IMR-90 (cell line): Measurements from ENCODE around the gene IRS2. TPM values are rescaled to one million over a fixed set of nuclear protein-coding genes. Genes with fewer than 3 reads are reported as not detected.

Experiments
- ATAC-seq: fragments of 200-7000 bp; cut with Tn5 transposase; 2 replicates; pipeline ENCODE4 v1.9.1; 2020; ENCODE audit warnings: low read depth, mild to moderate bottlenecking, moderate library complexity
- BruUV-seq: library from RNA; stranded (reverse); fragments of 400-500 nt; replicated peaks from 2 replicates; lab custom pipeline; 2021; lab: Mats Ljungman, UMichigan
- CTCF ChIA-PET: fragments of 300-600 bp; formaldehyde crosslinking; extraction: SDS; loops from one replicate; lab custom pipeline; 2021; ENCODE audit warnings: antibody characterized with exemption; lab: Yijun Ruan, JAX
- POLR2A ChIA-PET: fragments of 300-600 bp; sonication (Branson Sonifier 250); formaldehyde crosslinking; loops from one replicate; lab custom pipeline; 2022; ENCODE audit warnings: antibody characterized with exemption; ENCODE audit not compliant: unreplicated experiment; lab: Charles Lee
- DNase-seq: peaks from one replicate; pipeline ENCODE4 v3.0.0; 2013
- H2AFZ ChIP-seq: replicated peaks from 2 replicates; pipeline ENCODE3; 2013; ENCODE audit warnings: low read length, mild to moderate bottlenecking; ENCODE audit not compliant: poor library complexity
- H2AK5ac ChIP-seq: 2 replicates; pipeline ENCODE4 v1.6.1; 2013; ENCODE audit warnings: low read depth, low read length, inconsistent platforms
- H2AK9ac ChIP-seq: replicated peaks from 2 replicates; pipeline ENCODE3; 2013; ENCODE audit warnings: mild to moderate bottlenecking, low read depth, low read length, moderate library complexity; ENCODE audit not compliant: poor library complexity
- H2BK120ac ChIP-seq: 2 replicates; pipeline ENCODE4 v1.6.1; 2013; ENCODE audit warnings: low read depth, low read length, inconsistent platforms
- H2BK15ac ChIP-seq: 3 replicates; pipeline ENCODE4 v1.6.1; 2013; ENCODE audit warnings: low read depth, low read length, inconsistent platforms
- H2BK20ac ChIP-seq: 2 replicates; pipeline ENCODE4 v1.6.1; 2013; ENCODE audit warnings: low read depth, mild to moderate bottlenecking, inconsistent platforms, low read length, moderate library complexity
- H2BK5ac ChIP-seq: 2 replicates; pipeline ENCODE4 v1.6.1; 2013; ENCODE audit warnings: mild to moderate bottlenecking, low read depth, low read length, inconsistent platforms; ENCODE audit not compliant: poor library complexity, severe bottlenecking
- H3K14ac ChIP-seq: replicated peaks from 2 replicates; pipeline ENCODE4 v1.6.1; 2013; ENCODE audit warnings: low read depth, low read length, inconsistent platforms
- H3K18ac ChIP-seq: 2 replicates; pipeline ENCODE4 v1.6.1; 2013; ENCODE audit warnings: low read depth, low read length, control low read depth
- H3K23ac ChIP-seq: 2 replicates; pipeline ENCODE4 v1.6.1; 2013; ENCODE audit warnings: low read depth, low read length, inconsistent platforms
- H3K27ac ChIP-seq: 2 replicates; pipeline ENCODE4 v1.5.1; 2013; ENCODE audit warnings: mild to moderate bottlenecking, control low read depth, low read length; ENCODE audit not compliant: insufficient read depth
- H3K27me3 ChIP-seq: 2 replicates; pipeline ENCODE4 v1.6.1; 2013; ENCODE audit warnings: low read length; ENCODE audit not compliant: control insufficient read depth, insufficient read depth
- H3K36me3 ChIP-seq: 2 replicates; pipeline ENCODE4 v1.6.1; 2013; ENCODE audit warnings: low read length, mixed read lengths; ENCODE audit not compliant: control insufficient read depth, insufficient read depth
- H3K4ac ChIP-seq: 2 replicates; pipeline ENCODE4 v1.6.1; 2013; ENCODE audit warnings: low read depth, low read length, inconsistent platforms
- H3K4me1 ChIP-seq: 2 replicates; pipeline ENCODE4 v1.6.1; 2013; ENCODE audit warnings: low read length, mixed read lengths; ENCODE audit not compliant: control insufficient read depth, insufficient read depth
- H3K4me2 ChIP-seq: 2 replicates; pipeline ENCODE4 v1.6.1; 2013; ENCODE audit warnings: low read depth, mild to moderate bottlenecking, control low read depth, low read length, moderate library complexity
- H3K4me3 ChIP-seq: 2 replicates; pipeline ENCODE4 v1.5.1; 2013; ENCODE audit warnings: low read depth, mild to moderate bottlenecking, control low read depth, low read length, moderate library complexity; ENCODE audit not compliant: insufficient read depth
- H3K56ac ChIP-seq: 2 replicates; pipeline ENCODE4 v1.6.1; 2013; ENCODE audit warnings: low read length, inconsistent platforms; ENCODE audit not compliant: insufficient read depth; ENCODE audit errors: extremely low read depth
- H3K79me1 ChIP-seq, 2 experiments: 2 replicates each; pipeline ENCODE4 v1.6.1; 2013; ENCODE audit warnings: low read length in 2 of 2, inconsistent platforms in 1 of 2, low read depth in 1 of 2
- H3K9ac ChIP-seq: 2 replicates; pipeline ENCODE4 v1.6.1; 2013; ENCODE audit warnings: low read depth, low read length, control low read depth
- H3K9me1 ChIP-seq: 2 replicates; pipeline ENCODE4 v1.6.1; 2013; ENCODE audit warnings: low read length, inconsistent platforms; ENCODE audit not compliant: insufficient read depth
- H3K9me3 ChIP-seq: 2 replicates; pipeline ENCODE4 v1.6.1; 2013; ENCODE audit warnings: low read length; ENCODE audit not compliant: control insufficient read depth, insufficient read depth
- H4K20me1 ChIP-seq: 2 replicates; pipeline ENCODE4 v1.6.1; 2013; ENCODE audit warnings: low read length, inconsistent platforms; ENCODE audit not compliant: insufficient read depth
- H4K5ac ChIP-seq: 2 replicates; pipeline ENCODE4 v1.6.1; 2013; ENCODE audit warnings: mild to moderate bottlenecking, low read depth, low read length, control low read depth
- H4K8ac ChIP-seq, 2 experiments: 2 replicates each; pipeline ENCODE4 v1.6.1; 2013; ENCODE audit warnings: low read depth in 2 of 2, low read length in 2 of 2, control low read depth in 1 of 2, inconsistent platforms in 1 of 2
- H4K91ac ChIP-seq: 2 replicates; pipeline ENCODE4 v1.6.1; 2013; ENCODE audit warnings: low read depth, low read length, inconsistent platforms; ENCODE audit not compliant: insufficient read depth
- CEBPB ChIP-seq: IDR thresholded peaks from 2 replicates; pipeline ENCODE4 v1.6.1; 2012; ENCODE audit warnings: low read depth, low read length, improper control_type of control experiment
- CHD1 ChIP-seq: IDR thresholded peaks from 2 replicates; pipeline ENCODE4 v1.6.1; 2012; ENCODE audit warnings: low read depth, low read length, improper control_type of control experiment
- FOS ChIP-seq: fragments of 150-350 bp; IDR thresholded peaks from 2 replicates; pipeline ENCODE4 v1.6.1; 2016; ENCODE audit warnings: low read depth, low read length
- RCOR1 ChIP-seq: IDR thresholded peaks from 2 replicates; pipeline ENCODE4 v1.6.1; 2012; ENCODE audit warnings: mild to moderate bottlenecking, low read length, improper control_type of control experiment; ENCODE audit not compliant: insufficient replicate concordance
- SMC3 ChIP-seq: fragments of 150-350 bp; IDR thresholded peaks from 2 replicates; pipeline ENCODE4 v1.6.1; 2016; ENCODE audit warnings: low read depth, mild to moderate bottlenecking, antibody characterized with exemption, low read length, moderate library complexity
- WGBS, 2 experiments: methylation state at CpG; one replicate each; pipeline versions ENCODE4 v1.1.5 to v1.1.7; 2013; ENCODE audit warnings: missing lambda C conversion rate in 2 of 2; ENCODE audit not compliant: insufficient read length in 1 of 2; ENCODE audit errors: extremely low coverage in 2 of 2; 5-methylcytosine and 5-hydroxymethylcytosine counted together
- dilution Hi-C: fragments of 300-500 bp; cut with HindIII; formaldehyde crosslinking; loops from one replicate; pipeline ENCODE4 v1.14.3; 2018; ENCODE audit warnings: low sequenced_read_pairs; ENCODE audit not compliant: unreplicated experiment
- in situ Hi-C: fragments of 300-500 bp; cut with MboI; formaldehyde crosslinking; loops from 3 replicates; pipeline ENCODE4 v1.14.3; 2019; ENCODE audit warnings: low sequenced_read_pairs, inconsistent platforms, mixed read lengths
- intact Hi-C: fragments of 100-400 bp; cut with micrococcal nuclease; formaldehyde crosslinking; loops from 2 replicates; pipeline ENCODE4 v1.10.0; 2022
- polyA plus RNA-seq, 3 experiments: library from polyadenylated mRNA; depleted of rRNA; stranded (reverse); fragments of >200 nt; gene quantifications; 2 replicates each; pipeline ENCODE4 v1.2.3, GENCODE V29; 2012; ENCODE audit warnings: low replicate concordance in 1 of 3
- total RNA-seq: library from RNA; depleted of rRNA; stranded (reverse); fragments of >200 nt; gene quantifications from 2 replicates; pipeline ENCODE4 v1.2.3, GENCODE V29; 2012
- TF ChIP-seq, protein P1 (sequence below): conservative IDR thresholded peaks from 2 replicates; pipeline ENCODE4 v1.5.1; 2012; ENCODE audit warnings: mild to moderate bottlenecking, low read depth, low read length, improper control_type of control experiment
- TF ChIP-seq, protein P2 (sequence below): fragments of 150-350 bp; IDR thresholded peaks from 2 replicates; pipeline ENCODE4 v1.6.1; 2017; ENCODE audit warnings: mild to moderate bottlenecking, antibody characterized with exemption, low read length, low read depth

IRS2 gene
- total and polyA plus RNA-seq, 2 of the 4 experiments (the other 2 are of a cell fraction), result 0.36 to 1.4 TPM

DNA sequence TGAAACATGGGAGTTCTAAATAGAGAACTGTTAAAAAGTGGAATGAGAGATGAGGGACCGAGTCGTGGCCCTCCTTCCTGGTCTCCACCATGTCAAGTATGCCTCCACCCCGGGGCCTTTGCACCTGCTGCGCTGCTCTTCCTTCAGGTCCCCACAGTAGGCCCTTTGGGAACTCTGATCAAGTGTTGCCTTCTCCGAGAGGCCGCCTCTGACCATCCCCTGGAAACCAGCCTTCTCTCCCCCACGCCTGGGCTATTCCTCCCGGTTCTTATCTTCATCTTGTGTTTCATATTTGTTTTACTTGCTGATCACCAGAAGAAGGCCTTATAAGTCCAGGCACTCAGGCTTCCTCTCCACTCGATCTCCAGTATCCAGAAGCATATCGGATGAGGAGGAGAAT lies 40.0 kb downstream of the IRS2 start:
- intact Hi-C loops (loop anchor here (10.0 kb wide), 1 partner anchor 492 kb away; no protein-coding TSS in a partner anchor), in situ Hi-C loops (no loop called here), dilution Hi-C loops (no loop called here)
- Histone ChIP-seq H3K4me3 (no peak overlapping the region), H2BK20ac (no peak overlapping the region), H3K18ac (no peak overlapping the region), H3K4me1 (peaks cover 3% of the 10 kb centered on the region; the same call in 1 of the 2 replicates), H3K23ac (no peak overlapping the region), H2BK120ac (no peak overlapping the region), H3K4me2 (no peak overlapping the region), H3K9me3 (no peaks in the 10 kb centered on the region), H4K91ac (no peak overlapping the region), H4K8ac (no peak overlapping the region), H2AK5ac (no peak overlapping the region), H3K36me3 (no peaks in the 10 kb centered on the region), H2AFZ (no peak overlapping the region), H3K9ac (no peak overlapping the region), H3K56ac (no peak overlapping the region), H3K27ac (no peak overlapping the region), H2BK5ac (no peak overlapping the region), H2BK15ac (no peak overlapping the region), H4K5ac (no peak overlapping the region), H3K9me1 (no peaks in the 10 kb centered on the region), H3K4ac (no peak overlapping the region), H2AK9ac (no peak overlapping the region), H4K20me1 (0 out of 2 replicates have a peak, but pooled peaks cover 3% of the 10 kb centered on the region), H3K14ac (no peak overlapping the region), H3K79me1 (no peaks in the 10 kb centered on the region), H3K27me3 (peaks cover 22% of the 10 kb centered on the region)
- ChIA-PET POLR2A (no interaction called here), CTCF (no interaction called here)
- TF ChIP-seq CHD1, result no peak
- TF ChIP-seq, protein P1, sequence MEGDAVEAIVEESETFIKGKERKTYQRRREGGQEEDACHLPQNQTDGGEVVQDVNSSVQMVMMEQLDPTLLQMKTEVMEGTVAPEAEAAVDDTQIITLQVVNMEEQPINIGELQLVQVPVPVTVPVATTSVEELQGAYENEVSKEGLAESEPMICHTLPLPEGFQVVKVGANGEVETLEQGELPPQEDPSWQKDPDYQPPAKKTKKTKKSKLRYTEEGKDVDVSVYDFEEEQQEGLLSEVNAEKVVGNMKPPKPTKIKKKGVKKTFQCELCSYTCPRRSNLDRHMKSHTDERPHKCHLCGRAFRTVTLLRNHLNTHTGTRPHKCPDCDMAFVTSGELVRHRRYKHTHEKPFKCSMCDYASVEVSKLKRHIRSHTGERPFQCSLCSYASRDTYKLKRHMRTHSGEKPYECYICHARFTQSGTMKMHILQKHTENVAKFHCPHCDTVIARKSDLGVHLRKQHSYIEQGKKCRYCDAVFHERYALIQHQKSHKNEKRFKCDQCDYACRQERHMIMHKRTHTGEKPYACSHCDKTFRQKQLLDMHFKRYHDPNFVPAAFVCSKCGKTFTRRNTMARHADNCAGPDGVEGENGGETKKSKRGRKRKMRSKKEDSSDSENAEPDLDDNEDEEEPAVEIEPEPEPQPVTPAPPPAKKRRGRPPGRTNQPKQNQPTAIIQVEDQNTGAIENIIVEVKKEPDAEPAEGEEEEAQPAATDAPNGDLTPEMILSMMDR, result no peak
- no peak for TF ChIP-seq RCOR1
- TF ChIP-seq CEBPB, result no peak
- no peak for TF ChIP-seq FOS
- TF ChIP-seq, protein P2, sequence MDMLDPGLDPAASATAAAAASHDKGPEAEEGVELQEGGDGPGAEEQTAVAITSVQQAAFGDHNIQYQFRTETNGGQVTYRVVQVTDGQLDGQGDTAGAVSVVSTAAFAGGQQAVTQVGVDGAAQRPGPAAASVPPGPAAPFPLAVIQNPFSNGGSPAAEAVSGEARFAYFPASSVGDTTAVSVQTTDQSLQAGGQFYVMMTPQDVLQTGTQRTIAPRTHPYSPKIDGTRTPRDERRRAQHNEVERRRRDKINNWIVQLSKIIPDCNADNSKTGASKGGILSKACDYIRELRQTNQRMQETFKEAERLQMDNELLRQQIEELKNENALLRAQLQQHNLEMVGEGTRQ, result no peak
- no peak for TF ChIP-seq SMC3
- DNase-seq (no peak), ATAC-seq (no peak)
- BruUV-seq, result no TSS peak
- 72% methylated on average over 3 of the region's 10 CpGs; no CpG with 5 or more reads in 1 of the 2 experiments for WGBS, 2 experiments
